Neural cell (in vitro differentiated cells): ENCODE data around the gene C4orf51. TPM values are rescaled to one million over a fixed set of nuclear protein-coding genes. Genes with fewer than 3 reads are reported as not detected.

Experiments used
- H2AFZ ChIP-seq: fragments of 200-600, 300-800 bp; sonication (generic), shearing (Covaris generic); 2 replicates; pipeline ENCODE4 v1.6.0; 2014; ENCODE audit warnings: low read depth, mild to moderate bottlenecking, antibody characterized with exemption, low read length, moderate library complexity
- H3F3A ChIP-seq: fragments of 200-600 bp; shearing (Covaris generic); 2 replicates; pipeline ENCODE4 v1.6.1; 2016; ENCODE audit warnings: mild to moderate bottlenecking, moderate library complexity, mixed read lengths, antibody characterized with exemption, low read length; ENCODE audit not compliant: insufficient read depth, poor library complexity, severe bottlenecking
- H3K27ac ChIP-seq: fragments of 200-600, 300-800 bp; sonication (generic), shearing (Covaris generic); 2 replicates; pipeline ENCODE4 v1.5.1; 2014; ENCODE audit warnings: mild to moderate bottlenecking, low read length, moderate library complexity
- H3K27me3 ChIP-seq: fragments of 300-800, 200-600 bp; sonication (generic), shearing (Covaris generic); 2 replicates; pipeline ENCODE4 v1.6.0; 2014; ENCODE audit warnings: mild to moderate bottlenecking, low read depth, low read length, moderate library complexity; ENCODE audit not compliant: insufficient read depth
- H3K36me3 ChIP-seq: fragments of 300-800, 200-600 bp; sonication (generic), shearing (Covaris generic); 2 replicates; pipeline ENCODE4 v1.5.1; 2014; ENCODE audit warnings: mild to moderate bottlenecking, antibody characterized with exemption, low read length, moderate library complexity; ENCODE audit not compliant: insufficient read depth
- H3K4me2 ChIP-seq: fragments of 300-800, 200-600 bp; sonication (generic), shearing (Covaris generic); 2 replicates; pipeline ENCODE4 v1.6.0; 2014; ENCODE audit warnings: mild to moderate bottlenecking, low read length
- H3K4me3 ChIP-seq: fragments of 300-800, 200-600 bp; sonication (generic), shearing (Covaris generic); 2 replicates; pipeline ENCODE4 v1.5.1; 2014; ENCODE audit warnings: mild to moderate bottlenecking, low read length, moderate library complexity
- H3K79me2 ChIP-seq: fragments of 200-600 bp; shearing (Covaris generic); replicated peaks from 2 replicates; pipeline ENCODE4 v1.6.0; 2014; ENCODE audit warnings: mild to moderate bottlenecking, low read length, moderate library complexity; ENCODE audit not compliant: insufficient read depth
- H3K9ac ChIP-seq: fragments of 300-800, 200-600 bp; sonication (generic), shearing (Covaris generic); 2 replicates; pipeline ENCODE4 v1.6.1; 2016; ENCODE audit warnings: mild to moderate bottlenecking, low read length, mixed read lengths
- H3K9me2 ChIP-seq: fragments of 200-600 bp; shearing (Covaris generic); 2 replicates; pipeline ENCODE4 v1.6.1; 2016; ENCODE audit warnings: mild to moderate bottlenecking, low read length, mixed read lengths; ENCODE audit not compliant: insufficient read depth
- H3K9me3 ChIP-seq: fragments of 200-600, 300-800 bp; sonication (generic), shearing (Covaris generic); 2 replicates; pipeline ENCODE4 v1.6.1; 2016; ENCODE audit warnings: mild to moderate bottlenecking, mixed run types, low read length, moderate library complexity, mixed read lengths
- H4K20me1 ChIP-seq: fragments of 200-600 bp; shearing (Covaris generic); 2 replicates; pipeline ENCODE4 v1.6.1; 2016; ENCODE audit warnings: mild to moderate bottlenecking, mixed run types; ENCODE audit not compliant: insufficient read depth
- EP300 ChIP-seq: fragments of 450-650 bp; conservative IDR thresholded peaks from 2 replicates; pipeline ENCODE4 v1.6.1; 2014; ENCODE audit warnings: antibody characterized with exemption, mild to moderate bottlenecking, moderate library complexity; ENCODE audit not compliant: poor library complexity, severe bottlenecking
- EZH2 ChIP-seq: fragments of 200-600, 300-800 bp; shearing (Covaris generic), sonication (generic); IDR thresholded peaks from 2 replicates; pipeline ENCODE4 v1.6.1; 2014; ENCODE audit warnings: antibody characterized with exemption, low read length, borderline replicate concordance, mild to moderate bottlenecking; ENCODE audit not compliant: insufficient read depth, poor library complexity, severe bottlenecking
- MXI1 ChIP-seq: fragments of 450-650 bp; conservative IDR thresholded peaks from 2 replicates; pipeline ENCODE4 v1.6.1; 2014; ENCODE audit warnings: antibody characterized with exemption, mild to moderate bottlenecking; ENCODE audit not compliant: poor library complexity, severe bottlenecking
- POLR2AphosphoS5 ChIP-seq: IDR thresholded peaks from 2 replicates; pipeline ENCODE4 v1.6.1; 2012
- RAD21 ChIP-seq: fragments of 450-650 bp; conservative IDR thresholded peaks from 2 replicates; pipeline ENCODE4 v1.6.1; 2014; ENCODE audit warnings: antibody characterized with exemption, mild to moderate bottlenecking, moderate library complexity
- SMC3 ChIP-seq: fragments of 450-650 bp; conservative IDR thresholded peaks from 2 replicates; pipeline ENCODE4 v1.6.1; 2014; ENCODE audit warnings: antibody characterized with exemption, mild to moderate bottlenecking, moderate library complexity; ENCODE audit not compliant: poor library complexity
- TAF1 ChIP-seq: IDR thresholded peaks from 2 replicates; pipeline ENCODE4 v1.6.1; 2012; ENCODE audit warnings: low read depth
- polyA plus RNA-seq: library from polyadenylated mRNA; depleted of rRNA; stranded (reverse); fragments of >200 nt; gene quantifications from 2 replicates; pipeline ENCODE4 v1.2.3, GENCODE V29; 2014
- TF ChIP-seq, protein P1 (sequence below): IDR thresholded peaks from 2 replicates; pipeline ENCODE4 v1.6.1; 2012; ENCODE audit warnings: borderline replicate concordance
- TF ChIP-seq, protein P2 (sequence below): fragments of 450-650 bp; IDR thresholded peaks from 2 replicates; pipeline ENCODE4 v1.5.1; 2014; ENCODE audit warnings: antibody characterized with exemption, mild to moderate bottlenecking, moderate library complexity; ENCODE audit not compliant: poor library complexity, severe bottlenecking

Gene C4orf51
- polyA plus RNA-seq, 1 donor from 2014 or later = not detected

DNA sequence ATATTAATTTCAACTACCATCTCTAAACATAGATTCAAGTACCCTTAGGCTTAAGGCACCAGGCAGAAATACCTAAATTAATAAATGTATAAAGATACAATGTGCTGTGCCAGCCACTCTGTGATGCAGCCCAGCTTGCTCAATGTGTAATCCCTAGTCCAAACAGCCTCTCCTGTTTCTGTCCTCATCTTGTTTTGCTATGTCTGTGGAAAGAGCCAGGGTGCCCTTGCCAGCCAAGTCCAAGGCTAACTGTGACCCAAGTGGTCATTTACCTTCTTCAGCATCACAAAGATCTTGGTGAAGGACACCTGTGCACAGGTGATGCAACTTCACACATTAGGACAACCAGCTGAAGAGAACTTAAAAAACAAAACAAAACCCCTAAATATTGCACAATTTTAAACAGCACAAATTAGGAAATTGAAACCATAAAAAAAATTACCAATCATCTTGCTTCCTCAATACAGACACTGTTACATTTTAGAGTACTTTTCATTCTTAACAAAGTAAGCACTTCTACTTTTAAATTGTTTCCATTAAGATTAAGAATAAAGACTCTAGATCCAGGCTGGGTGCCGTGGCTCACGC is 89.6 kb downstream of the C4orf51 start:
- Histone ChIP-seq H3K27ac (no peak overlapping the region), H3K4me2 (no peak overlapping the region), H4K20me1 (no peaks in the 10 kb centered on the region), H3K4me3 (no peak overlapping the region), H3K9me3 (no peaks in the 10 kb centered on the region), H3K9ac (no peak overlapping the region), H3K79me2 (no peaks in the 10 kb centered on the region), H3K27me3 (no peaks in the 10 kb centered on the region), H2AFZ (no peak overlapping the region), H3F3A (no peaks in the 10 kb centered on the region), H3K36me3 (peaks cover 13% of the 10 kb centered on the region), H3K9me2 (no peaks in the 10 kb centered on the region)
- no peak for TF ChIP-seq EZH2
- TF ChIP-seq EP300 = no peak
- no peak for TF ChIP-seq POLR2AphosphoS5
- no peak for TF ChIP-seq MXI1
- no peak for TF ChIP-seq RAD21
- TF ChIP-seq, protein P1, sequence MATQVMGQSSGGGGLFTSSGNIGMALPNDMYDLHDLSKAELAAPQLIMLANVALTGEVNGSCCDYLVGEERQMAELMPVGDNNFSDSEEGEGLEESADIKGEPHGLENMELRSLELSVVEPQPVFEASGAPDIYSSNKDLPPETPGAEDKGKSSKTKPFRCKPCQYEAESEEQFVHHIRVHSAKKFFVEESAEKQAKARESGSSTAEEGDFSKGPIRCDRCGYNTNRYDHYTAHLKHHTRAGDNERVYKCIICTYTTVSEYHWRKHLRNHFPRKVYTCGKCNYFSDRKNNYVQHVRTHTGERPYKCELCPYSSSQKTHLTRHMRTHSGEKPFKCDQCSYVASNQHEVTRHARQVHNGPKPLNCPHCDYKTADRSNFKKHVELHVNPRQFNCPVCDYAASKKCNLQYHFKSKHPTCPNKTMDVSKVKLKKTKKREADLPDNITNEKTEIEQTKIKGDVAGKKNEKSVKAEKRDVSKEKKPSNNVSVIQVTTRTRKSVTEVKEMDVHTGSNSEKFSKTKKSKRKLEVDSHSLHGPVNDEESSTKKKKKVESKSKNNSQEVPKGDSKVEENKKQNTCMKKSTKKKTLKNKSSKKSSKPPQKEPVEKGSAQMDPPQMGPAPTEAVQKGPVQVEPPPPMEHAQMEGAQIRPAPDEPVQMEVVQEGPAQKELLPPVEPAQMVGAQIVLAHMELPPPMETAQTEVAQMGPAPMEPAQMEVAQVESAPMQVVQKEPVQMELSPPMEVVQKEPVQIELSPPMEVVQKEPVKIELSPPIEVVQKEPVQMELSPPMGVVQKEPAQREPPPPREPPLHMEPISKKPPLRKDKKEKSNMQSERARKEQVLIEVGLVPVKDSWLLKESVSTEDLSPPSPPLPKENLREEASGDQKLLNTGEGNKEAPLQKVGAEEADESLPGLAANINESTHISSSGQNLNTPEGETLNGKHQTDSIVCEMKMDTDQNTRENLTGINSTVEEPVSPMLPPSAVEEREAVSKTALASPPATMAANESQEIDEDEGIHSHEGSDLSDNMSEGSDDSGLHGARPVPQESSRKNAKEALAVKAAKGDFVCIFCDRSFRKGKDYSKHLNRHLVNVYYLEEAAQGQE = no peak

DNA sequence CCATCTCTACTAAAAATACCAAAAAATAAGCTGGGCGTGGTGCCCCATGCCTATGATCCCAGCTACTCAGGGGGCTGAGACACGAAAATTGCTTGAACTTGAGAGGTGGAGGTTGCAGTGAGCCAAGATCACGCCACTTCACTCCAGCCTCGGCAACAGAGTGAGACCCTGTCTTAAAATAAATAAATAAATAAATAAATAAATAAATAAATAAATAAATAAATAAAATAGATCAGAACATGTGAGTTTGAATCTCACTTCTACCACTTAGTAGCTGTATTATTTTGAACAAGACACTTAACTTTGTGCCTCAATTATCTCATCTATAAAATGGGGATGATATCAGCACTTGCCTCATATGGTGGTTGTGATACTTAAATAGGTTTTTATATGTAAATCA is 90.2 kb downstream of the C4orf51 start:
- Histone ChIP-seq H4K20me1 (no peaks in the 10 kb centered on the region), H3K4me2 (no peak overlapping the region), H3K9me3 (no peaks in the 10 kb centered on the region), H3K9ac (no peak overlapping the region), H3K79me2 (no peaks in the 10 kb centered on the region), H3F3A (no peaks in the 10 kb centered on the region), H3K27ac (no peak overlapping the region), H3K9me2 (no peaks in the 10 kb centered on the region), H3K4me3 (no peak overlapping the region), H2AFZ (no peak overlapping the region), H3K27me3 (no peaks in the 10 kb centered on the region), H3K36me3 (peaks cover 7% of the 10 kb centered on the region)
- no peak for TF ChIP-seq RAD21
- TF ChIP-seq EZH2 = no peak
- TF ChIP-seq MXI1 = no peak
- no peak for TF ChIP-seq SMC3
- TF ChIP-seq, protein P2, sequence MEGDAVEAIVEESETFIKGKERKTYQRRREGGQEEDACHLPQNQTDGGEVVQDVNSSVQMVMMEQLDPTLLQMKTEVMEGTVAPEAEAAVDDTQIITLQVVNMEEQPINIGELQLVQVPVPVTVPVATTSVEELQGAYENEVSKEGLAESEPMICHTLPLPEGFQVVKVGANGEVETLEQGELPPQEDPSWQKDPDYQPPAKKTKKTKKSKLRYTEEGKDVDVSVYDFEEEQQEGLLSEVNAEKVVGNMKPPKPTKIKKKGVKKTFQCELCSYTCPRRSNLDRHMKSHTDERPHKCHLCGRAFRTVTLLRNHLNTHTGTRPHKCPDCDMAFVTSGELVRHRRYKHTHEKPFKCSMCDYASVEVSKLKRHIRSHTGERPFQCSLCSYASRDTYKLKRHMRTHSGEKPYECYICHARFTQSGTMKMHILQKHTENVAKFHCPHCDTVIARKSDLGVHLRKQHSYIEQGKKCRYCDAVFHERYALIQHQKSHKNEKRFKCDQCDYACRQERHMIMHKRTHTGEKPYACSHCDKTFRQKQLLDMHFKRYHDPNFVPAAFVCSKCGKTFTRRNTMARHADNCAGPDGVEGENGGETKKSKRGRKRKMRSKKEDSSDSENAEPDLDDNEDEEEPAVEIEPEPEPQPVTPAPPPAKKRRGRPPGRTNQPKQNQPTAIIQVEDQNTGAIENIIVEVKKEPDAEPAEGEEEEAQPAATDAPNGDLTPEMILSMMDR = no peak
- no peak for TF ChIP-seq TAF1
